HepG2 (cell line): Measurements from ENCODE around the gene GRIN2C. TPM values are rescaled to one million over a fixed set of nuclear protein-coding genes. Genes with fewer than 3 reads are reported as not detected.

ENCODE experiments used
- ATAC-seq: fragments of 200-7000 bp; cut with Tn5 transposase; 3 replicates; pipeline ENCODE4 v1.9.1; 2020; ENCODE audit warnings: mild to moderate bottlenecking, moderate library complexity
- BruUV-seq: library from RNA; stranded (reverse); fragments of 400-500 nt; replicated peaks from 2 replicates; lab custom pipeline; 2021; lab: Mats Ljungman, UMichigan
- CTCF ChIA-PET: fragments of 300-600 bp; formaldehyde crosslinking; extraction: SDS; loops from one replicate; lab custom pipeline; 2021; ENCODE audit warnings: low total read pairs, inconsistent platforms, low intra/inter-chr PET ratio; lab: Yijun Ruan, JAX
- POLR2A ChIA-PET: fragments of 350-600 bp; sonication (Branson Sonifier 250); formaldehyde crosslinking; loops from one replicate; lab custom pipeline; 2020; ENCODE audit warnings: antibody characterized with exemption, inconsistent platforms; lab: Yijun Ruan, JAX
- DNase-seq: peaks from one replicate; pipeline ENCODE4 v3.0.0-alpha.2; 2015; ENCODE audit warnings: low spot score
- FAIRE-seq: peaks from 3 replicates; lab custom pipeline; 2011; peaks lifted over from hg19 to GRCh38; lab: Jason Lieb, UNC
- H2AFZ ChIP-seq: one replicate; pipeline ENCODE4 v1.6.1; 2011; ENCODE audit warnings: low read length, inconsistent platforms
- H3K27ac ChIP-seq: fragments of 300-600 bp; 3 replicates; pipeline ENCODE4 v1.8.0; 2011; ENCODE audit warnings: mixed run types, mild to moderate bottlenecking, mixed read lengths, low read length, inconsistent platforms; ENCODE audit not compliant: insufficient read depth; ENCODE audit errors: extremely low read length
- H3K27me3 ChIP-seq, 2 experiments: fragments of 200-600 bp in 1 of 2; 2 replicates in 1 of 2; 3 replicates in 1 of 2; pipeline versions ENCODE4 v1.6.0 to v1.8.0; 2011; ENCODE audit warnings: low read length in 2 of 2, mild to moderate bottlenecking in 2 of 2, moderate library complexity in 2 of 2, inconsistent platforms in 1 of 2; ENCODE audit not compliant: insufficient read depth in 2 of 2, control insufficient read depth in 1 of 2
- H3K36me3 ChIP-seq, 2 experiments: fragments of 200-600 bp in 1 of 2; replicated peaks in 1 of 2; 2 replicates in 1 of 2; 3 replicates in 1 of 2; pipeline versions ENCODE4 v1.5.1 to v1.8.0; 2011; ENCODE audit warnings: low read length in 2 of 2, inconsistent platforms in 1 of 2; ENCODE audit not compliant: insufficient read depth in 2 of 2, control insufficient read depth in 1 of 2
- H3K4me1 ChIP-seq: 2 replicates; pipeline ENCODE4 v1.5.1; 2012; ENCODE audit warnings: low read length, inconsistent platforms; ENCODE audit not compliant: insufficient read depth
- H3K4me2 ChIP-seq: 2 replicates; pipeline ENCODE4 v1.6.0; 2011; ENCODE audit warnings: low read depth, low read length, inconsistent platforms
- H3K4me3 ChIP-seq, 3 experiments: fragments of 200-600 bp in 1 of 3; sonication (generic), shearing (Covaris generic) in 1 of 3; replicated peaks in 1 of 3; 2 replicates each; pipeline ENCODE4 v1.5.1; 2011 to 2016; ENCODE audit warnings: low read length in 3 of 3, inconsistent platforms in 2 of 3, low read depth in 2 of 3, mild to moderate bottlenecking in 2 of 3, control low read depth in 1 of 3, mixed read lengths in 1 of 3; ENCODE audit not compliant: insufficient read depth in 1 of 3
- H3K79me2 ChIP-seq: one replicate; pipeline ENCODE4 v1.6.1; 2011; ENCODE audit warnings: low read length, inconsistent platforms; ENCODE audit not compliant: insufficient read depth
- H3K9ac ChIP-seq: 2 replicates; pipeline ENCODE4 v1.6.0; 2011; ENCODE audit warnings: mild to moderate bottlenecking, low read depth, low read length, inconsistent platforms; ENCODE audit not compliant: insufficient read depth
- H3K9me3 ChIP-seq: 2 replicates; pipeline ENCODE4 v1.5.1; 2012; ENCODE audit warnings: mild to moderate bottlenecking, low read length
- H4K20me1 ChIP-seq: 2 replicates; pipeline ENCODE4 v1.6.0; 2011; ENCODE audit warnings: inconsistent platforms, mild to moderate bottlenecking, low read length, moderate library complexity; ENCODE audit not compliant: insufficient read depth
- KDM4B ChIP-seq: sonication (generic); formaldehyde crosslinking; IDR thresholded peaks from 2 replicates; pipeline ENCODE4 v1.4.0; 2020; ENCODE audit warnings: missing genetic modification reagents
- KLF16 ChIP-seq, 2 experiments: sonication (generic) in 1 of 2; formaldehyde crosslinking in 1 of 2; IDR thresholded peaks; 2 replicates each; pipeline versions ENCODE4 v1.6.1 to v1.8.0; 2016 to 2023; ENCODE audit warnings: missing genetic modification reagents in 2 of 2, missing compliant biosample characterization in 1 of 2
- NPAS2 ChIP-seq: sonication (generic); formaldehyde crosslinking; IDR thresholded peaks from 2 replicates; pipeline ENCODE4 v1.8.0; 2022; ENCODE audit warnings: mild to moderate bottlenecking, missing genetic modification reagents, borderline replicate concordance
- PBX2 ChIP-seq: IDR thresholded peaks from 2 replicates; pipeline ENCODE4 v1.6.1; 2016; ENCODE audit warnings: control low read depth
- RELA ChIP-seq: sonication (generic); formaldehyde crosslinking; IDR thresholded peaks from 2 replicates; pipeline ENCODE4 v1.4.0; 2020; ENCODE audit warnings: missing genetic modification reagents
- STAT6 ChIP-seq: sonication (generic); formaldehyde crosslinking; IDR thresholded peaks from 2 replicates; pipeline ENCODE4 v1.4.0; 2020; ENCODE audit warnings: missing genetic modification reagents, mild to moderate bottlenecking, borderline replicate concordance
- TBX2 ChIP-seq: sonication (generic); formaldehyde crosslinking; IDR thresholded peaks from 2 replicates; pipeline ENCODE4 v1.5.0; 2020; ENCODE audit warnings: missing genetic modification reagents, mild to moderate bottlenecking, borderline replicate concordance
- ZC3H13 ChIP-seq: sonication (generic); formaldehyde crosslinking; IDR thresholded peaks from 2 replicates; pipeline ENCODE4 v1.8.1; 2023; ENCODE audit warnings: mild to moderate bottlenecking, missing genetic modification reagents, moderate library complexity
- ZNF354B ChIP-seq: sonication (generic); formaldehyde crosslinking; IDR thresholded peaks from 2 replicates; pipeline ENCODE4 v1.8.0; 2022; ENCODE audit warnings: mild to moderate bottlenecking, missing genetic modification reagents
- ZNF549 ChIP-seq: sonication (generic); formaldehyde crosslinking; IDR thresholded peaks from 2 replicates; pipeline ENCODE4 v1.5.0; 2020; ENCODE audit warnings: missing genetic modification reagents
- ZNF615 ChIP-seq: sonication (generic); formaldehyde crosslinking; IDR thresholded peaks from 2 replicates; pipeline ENCODE4 v1.5.0; 2020; ENCODE audit warnings: mild to moderate bottlenecking, missing genetic modification reagents, borderline replicate concordance
- ZNF646 ChIP-seq: sonication (generic); formaldehyde crosslinking; IDR thresholded peaks from 2 replicates; pipeline ENCODE4 v1.9.0; 2021; ENCODE audit warnings: mild to moderate bottlenecking, missing genetic modification reagents
- ZNF781 ChIP-seq: sonication (generic); formaldehyde crosslinking; IDR thresholded peaks from 2 replicates; pipeline ENCODE4 v1.5.1; 2020; ENCODE audit warnings: borderline replicate concordance, mild to moderate bottlenecking, missing genetic modification reagents; ENCODE audit errors: not compliant biosample characterization
- ZNF83 ChIP-seq: sonication (generic); formaldehyde crosslinking; IDR thresholded peaks from 2 replicates; pipeline ENCODE4 v1.4.0; 2020; ENCODE audit warnings: missing genetic modification reagents, mild to moderate bottlenecking, borderline replicate concordance
- ZSCAN30 ChIP-seq: sonication (generic); formaldehyde crosslinking; IDR thresholded peaks from 2 replicates; pipeline ENCODE4 v1.5.0; 2020; ENCODE audit warnings: mild to moderate bottlenecking, missing genetic modification reagents
- WGBS: methylation state at CpG from one replicate; pipeline ENCODE4 v1.1.6; 2017; ENCODE audit warnings: low lambda C conversion rate; 5-methylcytosine and 5-hydroxymethylcytosine counted together
- in situ Hi-C: cut with HindIII; loops from 2 replicates; pipeline ENCODE4 v1.10.0; 2017; ENCODE audit warnings: low pct_unique_long_range_greater_than_20kb; ENCODE audit not compliant: extremely low pct_ligation_motif_present
- intact Hi-C: fragments of 100-400 bp; cut with micrococcal nuclease; formaldehyde crosslinking; loops from one replicate; pipeline ENCODE4 v1.10.0; 2022; ENCODE audit not compliant: unreplicated experiment
- polyA plus RNA-seq, 8 experiments: library from polyadenylated mRNA; depleted of rRNA in 3 of 8; stranded (reverse) in 7 of 8; unstranded in 1 of 8; fragments of >200 nt; fragmentation: Illumina TruSeq in 4 of 8; extraction: Trizol in 4 of 8; gene quantifications; 2 replicates each; pipeline versions ENCODE4 v1.2.1 to v1.2.3, GENCODE V29; 2011 to 2016; ENCODE audit warnings: low read depth in 4 of 8, missing spikeins in 1 of 8, mixed read lengths in 1 of 8; ENCODE audit not compliant: insufficient read depth in 1 of 8
- total RNA-seq, 5 experiments: library from RNA; depleted of rRNA; stranded (reverse); fragments of >200 nt; fragmentation: Illumina TruSeq; extraction: Trizol; gene quantifications; 2 replicates each; pipeline ENCODE4 v1.2.3, GENCODE V29; 2016; ENCODE audit warnings: low read depth in 1 of 5

GRIN2C gene
- total and polyA plus RNA-seq, 2 of the 13 experiments (the other 11 are each of a cell fraction or from before 2014, with no cell fraction given), result 0.03 to 0.11 TPM

GRCh38 chr17:74801896-74802295, 57.8 kb downstream of the GRIN2C start:
- Histone ChIP-seq H3K9me3 (no peaks in the 10 kb centered on the region), H3K4me3 (no peak overlapping the region), H3K4me2 (no peak overlapping the region), H3K27ac (no peak overlapping the region), H3K27me3 (no peaks in the 10 kb centered on the region), H4K20me1 (no peaks in the 10 kb centered on the region), H3K4me1 (peaks cover 20% of the 10 kb centered on the region), H2AFZ (no peak overlapping the region), H3K36me3 (peaks cover 5 to 14% of the 10 kb centered on the region in 2 experiments; a peak in 3 of 5 replicates), H3K79me2 (no peaks in the 10 kb centered on the region), H3K9ac (no peak overlapping the region)
- ChIA-PET POLR2A (interaction anchor here (0.8 kb wide), 1 partner anchor 50 kb away, joined by 3 read pairs; no protein-coding TSS in a partner anchor), CTCF (no interaction called here)
- FAIRE-seq (no peak), DNase-seq (no peak), ATAC-seq (no peak)
- in situ Hi-C loops, result loop anchor here (5.0 kb wide), 1 partner anchor 150 kb away; no protein-coding TSS in a partner anchor
- BruUV-seq, result no TSS peak
- WGBS, result 95% methylated on average over 8 of the region's 8 CpGs
- intact Hi-C loops, result no loop called here
- TF ChIP-seq ZNF781 (CRISPR knock-in tag) (no peak), NPAS2 (CRISPR knock-in tag) (no peak), ZNF615 (CRISPR knock-in tag) (no peak), TBX2 (no peak), RELA (CRISPR knock-in tag) (no peak), ZNF354B (no peak), ZNF83 (no peak), PBX2 (CRISPR knock-in tag) (no peak), ZNF549 (CRISPR knock-in tag) (no peak), STAT6 (CRISPR knock-in tag) (no peak), ZC3H13 (CRISPR knock-in tag) (no peak), ZSCAN30 (CRISPR knock-in tag) (no peak), ZNF646 (CRISPR knock-in tag) (no peak), KDM4B (CRISPR knock-in tag) (no peak), KLF16 (CRISPR knock-in tag; IDR thresholded peaks at IDR 0.05) (no peak)
